Measurements from ENCODE around the gene KDM5C. TPM values are rescaled to one million over a fixed set of nuclear protein-coding genes. Genes with fewer than 3 reads are reported as not detected.

Gene KDM5C
- total RNA-seq, 1 donor from 2014 or later, result 84.5 TPM

- TF ChIP-seq EZH2 (IDR thresholded peaks at IDR 0.05; ENCODE audit: insufficient read depth, low read length), result no peak
- no peak for TF ChIP-seq CTCF (IDR thresholded peaks at IDR 0.05; ENCODE audit: insufficient read depth, low read depth, low read length)
- Histone ChIP-seq H3K9me3 (ENCODE audit: insufficient read depth, low read depth, low read length) (no peaks in the 10 kb centered on the region), H4K20me1 (ENCODE audit: insufficient read depth, low read length) (no peaks in the 10 kb centered on the region), H3K9ac (ENCODE audit: low read length) (no peak overlapping the region), H3K36me3 (ENCODE audit: insufficient read depth, low read length) (no peaks in the 10 kb centered on the region), H3K79me2 (ENCODE audit: insufficient read depth, low read length) (no peaks in the 10 kb centered on the region), H3K27ac (ENCODE audit: low read depth, low read length) (no peak overlapping the region), H3K4me2 (ENCODE audit: low read length) (no peak overlapping the region), H3K4me3 (ENCODE audit: insufficient read depth, low read depth, low read length) (no peak overlapping the region), H3K4me1 (ENCODE audit: insufficient read depth, low read length) (no peaks in the 10 kb centered on the region), H3K27me3 (ENCODE audit: insufficient read depth, low read length) (no peaks in the 10 kb centered on the region), H2AFZ (ENCODE audit: low read depth, low read length) (no peak overlapping the region)
- Mint-ChIP-seq H3K27me3 (ENCODE audit: low read depth, unreplicated experiment) (peaks cover 4% of the 10 kb centered on the region), H3K36me3 (ENCODE audit: low read depth, unreplicated experiment) (peaks cover 2% of the 10 kb centered on the region), H3K4me1 (ENCODE audit: low read depth, unreplicated experiment) (peaks cover 4% of the 10 kb centered on the region), H3K27ac (ENCODE audit: unreplicated experiment) (no peak overlapping the region), H3K9me3 (ENCODE audit: unreplicated experiment) (peaks cover 1% of the 10 kb centered on the region), H3K4me3 (ENCODE audit: unreplicated experiment) (no peak overlapping the region)
- no peak for DNase-seq (ENCODE audit: low read depth)
- no peak for FAIRE-seq
Observed at GRCh38 chrX:53257166-53257565, 32.2 kb upstream of the KDM5C start.

GRCh38 chrX:53256446-53257041, 31.5 kb upstream of the KDM5C start:
- Histone ChIP-seq H4K20me1 (ENCODE audit: insufficient read depth, low read length) (no peaks in the 10 kb centered on the region), H3K4me2 (ENCODE audit: low read length) (no peak overlapping the region), H3K27ac (ENCODE audit: low read depth, low read length) (no peak overlapping the region), H3K9me3 (ENCODE audit: insufficient read depth, low read depth, low read length) (no peaks in the 10 kb centered on the region), H3K79me2 (ENCODE audit: insufficient read depth, low read length) (no peaks in the 10 kb centered on the region), H3K4me3 (ENCODE audit: insufficient read depth, low read depth, low read length) (no peak overlapping the region), H3K9ac (ENCODE audit: low read length) (no peak overlapping the region), H2AFZ (ENCODE audit: low read depth, low read length) (no peak overlapping the region), H3K27me3 (ENCODE audit: insufficient read depth, low read length) (no peaks in the 10 kb centered on the region), H3K4me1 (ENCODE audit: insufficient read depth, low read length) (no peaks in the 10 kb centered on the region), H3K36me3 (ENCODE audit: insufficient read depth, low read length) (no peaks in the 10 kb centered on the region)
- DNase-seq (ENCODE audit: low read depth) (no peak), FAIRE-seq (no peak)
- no peak for TF ChIP-seq EZH2 (IDR thresholded peaks at IDR 0.05; ENCODE audit: insufficient read depth, low read length)
- no peak for TF ChIP-seq CTCF (IDR thresholded peaks at IDR 0.05; ENCODE audit: insufficient read depth, low read depth, low read length)
- H3K9me3 Mint-ChIP-seq (ENCODE audit: unreplicated experiment), result peaks cover 1% of the 10 kb centered on the region
- H3K4me3 Mint-ChIP-seq (ENCODE audit: unreplicated experiment), result no peak overlapping the region
- peaks cover 2% of the 10 kb centered on the region for H3K36me3 Mint-ChIP-seq (ENCODE audit: low read depth, unreplicated experiment)
- H3K4me1 Mint-ChIP-seq (ENCODE audit: low read depth, unreplicated experiment), result peaks cover 4% of the 10 kb centered on the region
- H3K27ac Mint-ChIP-seq (ENCODE audit: unreplicated experiment), result no peak overlapping the region
- peaks cover 4% of the 10 kb centered on the region for H3K27me3 Mint-ChIP-seq (ENCODE audit: low read depth, unreplicated experiment)

DNA sequence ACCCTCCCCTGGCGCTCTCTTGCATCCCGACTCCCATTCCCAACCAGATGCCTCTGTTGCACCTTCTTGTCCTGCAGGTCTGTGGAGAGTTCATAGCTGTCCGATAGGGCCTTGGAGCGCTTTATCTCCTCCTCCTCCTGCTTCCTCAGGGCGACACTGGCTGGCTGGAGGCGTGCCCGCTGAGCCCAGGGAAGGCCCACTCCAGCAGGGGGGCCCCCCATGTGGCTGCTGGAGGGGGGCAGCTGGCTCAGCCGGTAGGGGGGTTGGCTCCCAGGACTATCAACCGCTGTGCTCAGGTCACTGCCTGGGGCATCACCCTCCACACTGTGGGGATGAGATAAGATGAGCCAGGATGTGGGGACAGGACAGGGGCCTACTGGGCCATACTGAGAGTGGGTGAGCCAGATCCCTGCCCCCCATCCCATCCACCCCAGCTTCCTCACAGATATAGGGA, 30.8 kb upstream of the KDM5C start:
- TF ChIP-seq EZH2 (IDR thresholded peaks at IDR 0.05; ENCODE audit: insufficient read depth, low read length), result no peak
- no peak for TF ChIP-seq CTCF (IDR thresholded peaks at IDR 0.05; ENCODE audit: insufficient read depth, low read depth, low read length)
- Mint-ChIP-seq H3K27me3 (ENCODE audit: low read depth, unreplicated experiment) (peaks cover 4% of the 10 kb centered on the region), H3K27ac (ENCODE audit: unreplicated experiment) (no peak overlapping the region), H3K36me3 (ENCODE audit: low read depth, unreplicated experiment) (peaks cover 2% of the 10 kb centered on the region), H3K9me3 (ENCODE audit: unreplicated experiment) (peaks cover 1% of the 10 kb centered on the region), H3K4me1 (ENCODE audit: low read depth, unreplicated experiment) (peaks cover 4% of the 10 kb centered on the region), H3K4me3 (ENCODE audit: unreplicated experiment) (no peak overlapping the region)
- H3K4me1 ChIP-seq (ENCODE audit: insufficient read depth, low read length), result no peaks in the 10 kb centered on the region
- no peaks in the 10 kb centered on the region for H3K79me2 ChIP-seq (ENCODE audit: insufficient read depth, low read length)
- no peaks in the 10 kb centered on the region for H3K9me3 ChIP-seq (ENCODE audit: insufficient read depth, low read depth, low read length)
- H3K4me2 ChIP-seq (ENCODE audit: low read length), result no peak overlapping the region
- FAIRE-seq (no peak), DNase-seq (ENCODE audit: low read depth) (no peak)
- no peak overlapping the region for H3K9ac ChIP-seq (ENCODE audit: low read length)
- H3K27me3 ChIP-seq (ENCODE audit: insufficient read depth, low read length), result no peaks in the 10 kb centered on the region
- H3K4me3 ChIP-seq (ENCODE audit: insufficient read depth, low read depth, low read length), result no peak overlapping the region
- H4K20me1 ChIP-seq (ENCODE audit: insufficient read depth, low read length), result no peaks in the 10 kb centered on the region
- no peaks in the 10 kb centered on the region for H3K36me3 ChIP-seq (ENCODE audit: insufficient read depth, low read length)
- H3K27ac ChIP-seq (ENCODE audit: low read depth, low read length), result no peak overlapping the region
- no peak overlapping the region for H2AFZ ChIP-seq (ENCODE audit: low read depth, low read length)
